BJ (cell line): ENCODE measurements around the gene ARL15. TPM values are rescaled to one million over a fixed set of nuclear protein-coding genes. Genes with fewer than 3 reads are reported as not detected.
A peak's percentile ranks its signal among the peaks of the same experiment; 100 is the strongest.

Experiments used
- CTCF ChIA-PET: fragments of 350-600 bp; formaldehyde crosslinking; extraction: SDS; loops from one replicate; lab custom pipeline; 2021; ENCODE audit warnings: antibody characterized with exemption, inconsistent platforms; lab: Yijun Ruan, JAX
- POLR2A ChIA-PET: fragments of 300-600 bp; sonication (Branson Sonifier 250); formaldehyde crosslinking; extraction: SDS; loops from one replicate; lab custom pipeline; 2021; ENCODE audit warnings: antibody characterized with exemption; lab: Charles Lee
- DNase-seq: peaks from one replicate; pipeline ENCODE4 v3.0.0-alpha.2; 2011; ENCODE audit warnings: low read depth
- H3K27me3 ChIP-seq: 2 replicates; pipeline ENCODE4 v1.6.0; 2011; ENCODE audit warnings: low read length; ENCODE audit not compliant: control insufficient read depth, insufficient read depth
- H3K36me3 ChIP-seq: 2 replicates; pipeline ENCODE4 v1.5.1; 2011; ENCODE audit warnings: low read length; ENCODE audit not compliant: control insufficient read depth, insufficient read depth
- H3K4me3 ChIP-seq: 2 replicates; pipeline ENCODE4 v1.5.1; 2011; ENCODE audit warnings: low read depth, mild to moderate bottlenecking, control low read depth, low read length
- polyA plus RNA-seq: library from polyadenylated mRNA; depleted of rRNA; stranded (reverse); fragments of >200 nt; gene quantifications from 2 replicates; pipeline ENCODE4 v1.2.3, GENCODE V29; 2011
- TF ChIP-seq, protein P1 (sequence below): IDR thresholded peaks from 2 replicates; pipeline ENCODE4 v1.5.1; 2011; ENCODE audit warnings: low read depth, mild to moderate bottlenecking, control low read depth, inconsistent platforms, low read length, moderate library complexity; ENCODE audit not compliant: insufficient read depth

Gene ARL15
- polyA plus RNA-seq, 1 experiment, result 11.9 TPM

DNA sequence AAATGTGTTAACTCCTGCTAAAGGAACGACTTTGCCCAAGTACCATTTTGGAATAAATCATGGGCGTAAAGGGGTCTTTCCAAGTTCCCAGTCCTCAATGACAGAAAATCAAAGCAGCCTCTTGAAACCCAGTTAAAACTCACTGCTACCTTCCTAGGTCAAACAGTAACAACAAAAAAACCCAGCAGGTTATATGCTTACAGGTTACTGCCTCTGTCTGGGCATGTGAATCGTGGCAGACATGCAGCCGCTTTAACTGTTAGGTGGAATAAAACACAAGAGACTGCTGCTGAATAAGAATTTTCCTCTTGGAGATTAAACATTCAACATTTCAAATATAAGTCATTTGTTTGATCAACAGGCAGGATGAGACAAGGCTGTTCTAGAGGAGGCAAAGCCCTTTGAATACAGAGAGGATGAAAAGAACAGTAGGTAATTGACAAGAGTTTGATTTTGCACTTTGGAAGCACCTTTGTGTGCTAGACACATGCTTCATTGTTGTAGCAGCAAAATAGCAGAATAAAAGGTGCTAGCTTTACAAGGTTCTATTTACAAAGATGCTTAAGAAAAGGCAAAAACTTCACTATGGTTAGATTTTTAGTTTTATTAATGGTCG, 430.6 kb downstream of the ARL15 start:
- DNase-seq, result no peak
- Histone ChIP-seq H3K4me3 (no peak overlapping the region), H3K27me3 (no peaks in the 10 kb centered on the region), H3K36me3 (no peaks in the 10 kb centered on the region)
- TF ChIP-seq, protein P1, sequence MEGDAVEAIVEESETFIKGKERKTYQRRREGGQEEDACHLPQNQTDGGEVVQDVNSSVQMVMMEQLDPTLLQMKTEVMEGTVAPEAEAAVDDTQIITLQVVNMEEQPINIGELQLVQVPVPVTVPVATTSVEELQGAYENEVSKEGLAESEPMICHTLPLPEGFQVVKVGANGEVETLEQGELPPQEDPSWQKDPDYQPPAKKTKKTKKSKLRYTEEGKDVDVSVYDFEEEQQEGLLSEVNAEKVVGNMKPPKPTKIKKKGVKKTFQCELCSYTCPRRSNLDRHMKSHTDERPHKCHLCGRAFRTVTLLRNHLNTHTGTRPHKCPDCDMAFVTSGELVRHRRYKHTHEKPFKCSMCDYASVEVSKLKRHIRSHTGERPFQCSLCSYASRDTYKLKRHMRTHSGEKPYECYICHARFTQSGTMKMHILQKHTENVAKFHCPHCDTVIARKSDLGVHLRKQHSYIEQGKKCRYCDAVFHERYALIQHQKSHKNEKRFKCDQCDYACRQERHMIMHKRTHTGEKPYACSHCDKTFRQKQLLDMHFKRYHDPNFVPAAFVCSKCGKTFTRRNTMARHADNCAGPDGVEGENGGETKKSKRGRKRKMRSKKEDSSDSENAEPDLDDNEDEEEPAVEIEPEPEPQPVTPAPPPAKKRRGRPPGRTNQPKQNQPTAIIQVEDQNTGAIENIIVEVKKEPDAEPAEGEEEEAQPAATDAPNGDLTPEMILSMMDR, result no peak
- POLR2A ChIA-PET, result no interaction called here
- CTCF ChIA-PET, result interaction anchor here (0.6 to 1.3 kb wide), 2 partner anchors 10 to 286 kb away, joined by 3 to 4 read pairs; no protein-coding TSS in a partner anchor

DNA sequence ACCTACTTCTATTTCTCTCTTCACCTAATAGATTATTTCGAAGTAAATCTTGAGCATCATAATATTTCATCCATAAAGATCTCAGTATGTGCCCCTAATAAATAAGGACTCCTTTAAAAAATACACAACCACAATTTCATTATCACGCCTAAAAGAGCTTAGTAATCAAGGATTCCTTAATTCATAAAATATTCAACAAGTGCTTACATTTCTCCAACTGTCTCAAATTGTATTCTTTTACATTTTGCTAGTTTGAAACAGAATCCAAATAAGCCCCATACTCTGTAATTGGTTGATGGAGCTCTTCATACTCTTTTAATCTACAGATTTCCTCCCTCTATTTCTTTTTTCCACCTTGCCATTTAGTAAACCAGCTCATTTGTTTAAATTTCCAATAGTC, 432.4 kb downstream of the ARL15 start:
- no peak for DNase-seq
- TF ChIP-seq, protein P1, result no peak
- ChIA-PET CTCF (interaction anchor here (1.4 kb wide), 1 partner anchor 8 kb away, joined by 3 read pairs; no protein-coding TSS in a partner anchor), POLR2A (no interaction called here)
- Histone ChIP-seq H3K4me3 (no peak overlapping the region), H3K36me3 (no peaks in the 10 kb centered on the region), H3K27me3 (no peaks in the 10 kb centered on the region)

DNA sequence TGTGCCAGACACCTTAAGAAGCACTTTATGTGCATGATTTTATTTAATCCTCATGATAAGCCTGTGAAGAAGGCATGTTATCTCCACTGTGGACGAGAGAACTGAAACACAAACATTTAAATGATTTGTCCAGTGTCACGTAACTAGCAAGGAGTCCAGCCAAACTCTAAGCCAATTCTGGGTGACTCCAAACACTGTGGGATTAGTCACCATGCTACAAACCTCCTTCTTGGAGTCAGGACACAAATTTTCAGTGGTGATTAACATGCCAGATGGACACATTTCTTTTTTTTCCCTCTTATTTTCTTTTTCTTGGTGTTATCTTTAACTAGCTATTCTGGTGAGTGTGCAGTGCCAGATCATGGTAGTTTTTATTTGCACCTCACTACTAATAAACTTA, 433.1 kb downstream of the ARL15 start:
- Histone ChIP-seq H3K27me3 (no peaks in the 10 kb centered on the region), H3K4me3 (no peak overlapping the region), H3K36me3 (no peaks in the 10 kb centered on the region)
- TF ChIP-seq, protein P1, result no peak
- POLR2A ChIA-PET, result interaction anchor here (0.5 kb wide), 1 partner anchor 367 kb away, joined by 7 read pairs; no protein-coding TSS in a partner anchor
- peak; percentile 51 for DNase-seq
- CTCF ChIA-PET, result interaction anchor here (1.0 to 1.4 kb wide), 3 partner anchors 9 to 15 kb away, joined by 3 to 5 read pairs (median 4); no protein-coding TSS in a partner anchor

DNA sequence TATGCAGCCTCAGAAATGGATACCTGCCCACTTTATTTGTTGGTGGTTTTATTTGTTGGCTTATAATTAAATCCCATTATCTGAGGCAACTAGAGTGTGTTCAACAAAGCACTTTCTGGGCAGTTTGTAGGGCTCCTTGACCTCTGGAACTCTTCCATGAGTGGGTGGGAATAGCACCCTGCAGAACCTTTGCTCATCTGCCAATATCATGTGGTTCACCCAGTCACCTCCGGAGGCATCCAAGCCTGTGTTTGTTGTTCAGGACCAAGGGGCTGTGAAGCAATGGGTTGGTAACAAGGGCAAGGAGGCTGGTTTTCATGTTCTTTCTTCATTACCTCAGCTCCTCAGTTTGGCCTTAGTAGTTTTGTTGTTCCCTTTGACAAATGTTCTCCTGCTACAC, 436.0 kb downstream of the ARL15 start:
- H3K36me3 ChIP-seq, result no peaks in the 10 kb centered on the region
- TF ChIP-seq, protein P1, result 0 out of 2 replicates have a peak, but pooled peaks have one; percentile 2
- no peaks in the 10 kb centered on the region for H3K27me3 ChIP-seq
- DNase-seq, result no peak
- POLR2A ChIA-PET, result no interaction called here
- CTCF ChIA-PET, result interaction anchor here (1.1 kb wide), 1 partner anchor 355 kb away, joined by 4 read pairs; no protein-coding TSS in a partner anchor
- H3K4me3 ChIP-seq, result no peak overlapping the region

DNA sequence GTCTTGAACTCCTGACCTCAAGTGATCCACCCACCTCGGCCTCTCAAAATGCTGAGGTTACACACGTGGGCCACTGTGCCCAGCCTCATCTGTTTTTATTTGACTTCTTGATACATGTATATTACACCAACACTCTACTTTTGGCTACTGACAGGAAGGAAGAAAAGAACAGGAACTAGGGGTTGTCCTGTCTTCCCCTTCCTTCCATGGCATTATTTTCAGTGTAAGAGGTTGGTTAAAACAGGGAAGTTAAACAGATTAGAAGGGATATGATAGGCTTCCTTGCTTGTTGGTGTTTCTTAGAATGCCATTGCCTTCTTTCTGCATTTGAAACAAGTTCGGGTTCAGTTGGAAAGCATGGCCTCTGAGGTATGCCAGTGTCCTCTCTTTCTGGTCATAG, 437.1 kb downstream of the ARL15 start:
- DNase-seq, result no peak
- Histone ChIP-seq H3K36me3 (no peaks in the 10 kb centered on the region), H3K27me3 (no peaks in the 10 kb centered on the region), H3K4me3 (no peak overlapping the region)
- TF ChIP-seq, protein P1, result no peak
- ChIA-PET CTCF (no interaction called here), POLR2A (no interaction called here)
